Islet of Langerhans (tissue), 1 donor: ENCODE results near the gene LCNL1.
"Not testable (repeated sequence)": the region's sequence is repeated elsewhere in the genome, so short reads cannot be mapped to it uniquely, and the experiment has no call there.

Experiments used
- FAIRE-seq: peaks from one replicate; lab custom pipeline; 2011; peaks lifted over from hg19 to GRCh38; lab: Jason Lieb, UNC

Gene LCNL1

GRCh38 chr9:137028263-137029057, 45.7 kb downstream of the LCNL1 start:
- no peak for FAIRE-seq

- no peak for FAIRE-seq
These were observed 46.5 kb downstream of the LCNL1 start for GRCh38 chr9:137029058-137029936.

- FAIRE-seq = no peak
These were observed 47.2 kb downstream of the LCNL1 start for GRCh38 chr9:137030006-137030405.

- no peak for FAIRE-seq
These were observed 48.0 kb downstream of the LCNL1 start for GRCh38 chr9:137030538-137031527.

- FAIRE-seq = no peak
These were observed 49.3 kb downstream of the LCNL1 start, which contains the start of gene FUT7 for GRCh38 chr9:137031904-137032640. TSS of gene FUT7 (minus strand) at chr9:137032088. CDS start at chr9:137031991, 97 bp downstream.

GRCh38 chr9:137032858-137033257, 50.1 kb downstream of the LCNL1 start:
- FAIRE-seq = no peak

- not testable (repeated sequence) for FAIRE-seq
These were observed 50.7 kb downstream of the LCNL1 start for GRCh38 chr9:137033481-137033880.

GRCh38 chr9:137034039-137034708, 51.4 kb downstream of the LCNL1 start:
- FAIRE-seq = no peak

- no peak for FAIRE-seq
These were observed 52.1 kb downstream of the LCNL1 start for GRCh38 chr9:137034709-137035506.
